ENCODE results near the gene GNG4. TPM values are rescaled to one million over a fixed set of nuclear protein-coding genes. Genes with fewer than 3 reads are reported as not detected.

GNG4 gene
- total and polyA plus RNA-seq, 2 of the 4 experiments (the other 2 are of a cell fraction), result 0.18 to 0.29 TPM

DNA sequence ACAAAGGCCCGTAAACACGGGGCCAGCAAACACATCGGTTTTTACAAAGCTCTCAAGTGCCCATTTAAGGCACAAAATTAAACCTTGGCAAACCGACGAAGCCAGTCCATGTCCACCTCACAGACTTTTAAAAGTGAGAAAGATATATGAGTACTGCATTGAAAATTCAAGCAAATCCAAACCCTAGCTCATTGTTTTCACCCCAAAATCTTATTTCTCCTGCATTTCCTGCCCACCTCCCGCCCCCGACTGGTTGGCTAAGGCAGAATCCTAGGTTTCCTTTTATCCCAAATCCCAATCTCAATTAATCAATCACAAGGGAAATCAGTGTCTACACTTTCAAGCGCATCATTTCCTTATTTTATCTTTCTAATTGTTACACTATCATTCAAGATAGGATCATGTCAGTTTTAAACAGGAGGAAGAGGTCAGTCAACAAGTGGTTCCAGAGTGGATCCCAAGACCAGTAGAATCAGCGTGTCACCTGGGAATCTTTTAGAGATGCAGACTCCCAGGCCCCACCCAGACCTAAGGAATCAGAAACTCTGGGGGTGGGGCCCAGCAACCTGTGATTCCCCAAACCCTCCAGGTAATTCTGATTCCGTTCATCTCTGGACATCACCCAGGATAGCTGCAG lies 1.7 kb upstream of the GNG4 start:
- Histone ChIP-seq H3K27ac (ENCODE audit: insufficient read depth, low read length) (no peak overlapping the region), H4K91ac (ENCODE audit: insufficient read depth, low read depth, low read length) (no peak overlapping the region), H2BK120ac (ENCODE audit: low read depth, low read length) (no peak overlapping the region), H3K23ac (ENCODE audit: low read depth, low read length) (peak overlapping the region; percentile 0; the same call in 1 of the 2 replicates), H2BK5ac (ENCODE audit: low read depth, low read length, poor library complexity, severe bottlenecking) (no peak overlapping the region), H3K79me1 (ENCODE audit: low read depth in 1 of 2, low read length in 2 of 2) (no peaks in the 10 kb centered on the region), H2AFZ (replicated peaks; ENCODE audit: low read length, poor library complexity) (peak overlapping the region; percentile 75), H4K8ac (ENCODE audit: low read depth in 2 of 2, low read length in 2 of 2) (no peak overlapping the region), H2AK9ac (replicated peaks; ENCODE audit: low read depth, low read length, poor library complexity) (no peak overlapping the region), H3K4ac (ENCODE audit: low read depth, low read length) (no peak overlapping the region), H3K56ac (ENCODE audit: extremely low read depth, insufficient read depth, low read length) (no peak overlapping the region), H2BK15ac (ENCODE audit: low read depth, low read length) (no peak overlapping the region), H3K4me3 (ENCODE audit: insufficient read depth, low read depth, low read length) (no peak overlapping the region), H3K9ac (ENCODE audit: low read depth, low read length) (no peak overlapping the region), H4K5ac (ENCODE audit: low read depth, low read length) (no peak overlapping the region), H3K18ac (ENCODE audit: low read depth, low read length) (no peak overlapping the region), H3K9me1 (ENCODE audit: insufficient read depth, low read length) (no peaks in the 10 kb centered on the region), H3K4me2 (ENCODE audit: low read depth, low read length) (no peak overlapping the region; the same call in 1 of the 2 replicates), H3K36me3 (ENCODE audit: control insufficient read depth, insufficient read depth, low read length) (no peaks in the 10 kb centered on the region), H3K14ac (replicated peaks; ENCODE audit: low read depth, low read length) (no peak overlapping the region), H3K9me3 (ENCODE audit: control insufficient read depth, insufficient read depth, low read length) (no peaks in the 10 kb centered on the region; the same call in none of the 2 replicates), H2BK20ac (ENCODE audit: low read depth, low read length) (no peak overlapping the region), H4K20me1 (ENCODE audit: insufficient read depth, low read length) (0 out of 2 replicates have a peak, but pooled peaks cover 3% of the 10 kb centered on the region), H2AK5ac (ENCODE audit: low read depth, low read length) (no peak overlapping the region), H3K4me1 (ENCODE audit: control insufficient read depth, insufficient read depth, low read length) (no peaks in the 10 kb centered on the region), H3K27me3 (ENCODE audit: control insufficient read depth, insufficient read depth, low read length) (peaks cover 34% of the 10 kb centered on the region)
- POLR2A ChIA-PET (ENCODE audit: unreplicated experiment), result no interaction called here
- in situ Hi-C loops (cut with MboI; ENCODE audit: low sequenced_read_pairs) (no loop called here), dilution Hi-C loops (cut with HindIII; ENCODE audit: low sequenced_read_pairs, unreplicated experiment) (no loop called here), intact Hi-C loops (cut with micrococcal nuclease) (no loop called here)
- CTCF ChIA-PET, result no interaction called here
- no TSS peak for BruUV-seq (replicated peaks)
- DNase-seq, result no peak
- ATAC-seq (ENCODE audit: low read depth), result no peak
- no peak for TF ChIP-seq CEBPB (IDR thresholded peaks at IDR 0.05; ENCODE audit: low read depth, low read length)
- TF ChIP-seq SMC3 (IDR thresholded peaks at IDR 0.05; ENCODE audit: low read depth, low read length), result no peak
- no peak for TF ChIP-seq POLR2A (IDR thresholded peaks at IDR 0.05; ENCODE audit: low read depth, low read length)
- TF ChIP-seq, protein P1, sequence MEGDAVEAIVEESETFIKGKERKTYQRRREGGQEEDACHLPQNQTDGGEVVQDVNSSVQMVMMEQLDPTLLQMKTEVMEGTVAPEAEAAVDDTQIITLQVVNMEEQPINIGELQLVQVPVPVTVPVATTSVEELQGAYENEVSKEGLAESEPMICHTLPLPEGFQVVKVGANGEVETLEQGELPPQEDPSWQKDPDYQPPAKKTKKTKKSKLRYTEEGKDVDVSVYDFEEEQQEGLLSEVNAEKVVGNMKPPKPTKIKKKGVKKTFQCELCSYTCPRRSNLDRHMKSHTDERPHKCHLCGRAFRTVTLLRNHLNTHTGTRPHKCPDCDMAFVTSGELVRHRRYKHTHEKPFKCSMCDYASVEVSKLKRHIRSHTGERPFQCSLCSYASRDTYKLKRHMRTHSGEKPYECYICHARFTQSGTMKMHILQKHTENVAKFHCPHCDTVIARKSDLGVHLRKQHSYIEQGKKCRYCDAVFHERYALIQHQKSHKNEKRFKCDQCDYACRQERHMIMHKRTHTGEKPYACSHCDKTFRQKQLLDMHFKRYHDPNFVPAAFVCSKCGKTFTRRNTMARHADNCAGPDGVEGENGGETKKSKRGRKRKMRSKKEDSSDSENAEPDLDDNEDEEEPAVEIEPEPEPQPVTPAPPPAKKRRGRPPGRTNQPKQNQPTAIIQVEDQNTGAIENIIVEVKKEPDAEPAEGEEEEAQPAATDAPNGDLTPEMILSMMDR (conservative IDR thresholded peaks at IDR 0.05; ENCODE audit: low read depth, low read length), result no peak
- TF ChIP-seq RFX5 (IDR thresholded peaks at IDR 0.05; ENCODE audit: low read depth, low read length), result no peak
- TF ChIP-seq MAFK (IDR thresholded peaks at IDR 0.05; ENCODE audit: low read depth, low read length), result no peak
- TF ChIP-seq FOS (IDR thresholded peaks at IDR 0.05; ENCODE audit: low read depth, low read length), result no peak
- TF ChIP-seq NFE2L2 (IDR thresholded peaks at IDR 0.05; ENCODE audit: low read depth, low read length), result no peak
- no peak for TF ChIP-seq RCOR1 (IDR thresholded peaks at IDR 0.05; ENCODE audit: insufficient replicate concordance, low read length)
- no peak for TF ChIP-seq RAD21 (IDR thresholded peaks at IDR 0.05; ENCODE audit: low read length)
- TF ChIP-seq, protein P2, sequence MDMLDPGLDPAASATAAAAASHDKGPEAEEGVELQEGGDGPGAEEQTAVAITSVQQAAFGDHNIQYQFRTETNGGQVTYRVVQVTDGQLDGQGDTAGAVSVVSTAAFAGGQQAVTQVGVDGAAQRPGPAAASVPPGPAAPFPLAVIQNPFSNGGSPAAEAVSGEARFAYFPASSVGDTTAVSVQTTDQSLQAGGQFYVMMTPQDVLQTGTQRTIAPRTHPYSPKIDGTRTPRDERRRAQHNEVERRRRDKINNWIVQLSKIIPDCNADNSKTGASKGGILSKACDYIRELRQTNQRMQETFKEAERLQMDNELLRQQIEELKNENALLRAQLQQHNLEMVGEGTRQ (IDR thresholded peaks at IDR 0.05; ENCODE audit: low read depth, low read length), result no peak
- TF ChIP-seq MXI1 (IDR thresholded peaks at IDR 0.05; ENCODE audit: borderline replicate concordance, low read depth, low read length), result no peak
- TF ChIP-seq, protein P3, sequence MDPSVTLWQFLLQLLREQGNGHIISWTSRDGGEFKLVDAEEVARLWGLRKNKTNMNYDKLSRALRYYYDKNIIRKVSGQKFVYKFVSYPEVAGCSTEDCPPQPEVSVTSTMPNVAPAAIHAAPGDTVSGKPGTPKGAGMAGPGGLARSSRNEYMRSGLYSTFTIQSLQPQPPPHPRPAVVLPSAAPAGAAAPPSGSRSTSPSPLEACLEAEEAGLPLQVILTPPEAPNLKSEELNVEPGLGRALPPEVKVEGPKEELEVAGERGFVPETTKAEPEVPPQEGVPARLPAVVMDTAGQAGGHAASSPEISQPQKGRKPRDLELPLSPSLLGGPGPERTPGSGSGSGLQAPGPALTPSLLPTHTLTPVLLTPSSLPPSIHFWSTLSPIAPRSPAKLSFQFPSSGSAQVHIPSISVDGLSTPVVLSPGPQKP (IDR thresholded peaks at IDR 0.05; ENCODE audit: borderline replicate concordance, low read depth, low read length), result no peak
- TF ChIP-seq CHD1 (IDR thresholded peaks at IDR 0.05; ENCODE audit: low read depth, low read length), result no peak
- TF ChIP-seq MAZ (IDR thresholded peaks at IDR 0.05; ENCODE audit: borderline replicate concordance, low read depth, low read length), result no peak
- no peak for TF ChIP-seq BHLHE40 (IDR thresholded peaks at IDR 0.05; ENCODE audit: low read depth, low read length)
- 50% methylated on average over 1 of the region's 10 CpGs; no CpG with 5 or more reads in 1 of the 2 experiments for WGBS, 2 experiments (ENCODE audit: extremely low coverage in 2 of 2, insufficient read length in 1 of 2)
